Heart left ventricle (tissue), 16 donors: ENCODE data around the gene FEM1B. TPM values are rescaled to one million over a fixed set of nuclear protein-coding genes. Genes with fewer than 3 reads are reported as not detected.
A peak's percentile ranks its signal among the peaks of the same experiment; 100 is the strongest.

Experiments
- ATAC-seq, 4 donors: fragments of 200-7000 bp; cut with Tn5 transposase; one replicate each; pipeline ENCODE4 v1.9.1; 2020 to 2022; ENCODE audit warnings: moderate library complexity in 4 of 4, mild to moderate bottlenecking in 3 of 4, moderate number of reproducible peaks in 1 of 4
- DNase-seq, 5 donors: peaks; one replicate each; pipeline ENCODE4 v3.0.0-alpha.2; 2020
- H3K27ac ChIP-seq, 12 donors: fragments of 200-600 bp; sonication (generic) in 4 of 12; one replicate each; pipeline versions ENCODE4 v1.5.0 to v1.8.0; 2016 to 2022; ENCODE audit warnings: mild to moderate bottlenecking in 2 of 12
- H3K27me3 ChIP-seq, 9 donors: fragments of 200-600 bp; sonication (generic) in 2 of 9; one replicate each; pipeline versions ENCODE4 v1.5.1 to v1.8.0; 2016 to 2022; ENCODE audit warnings: mild to moderate bottlenecking in 3 of 9
- H3K36me3 ChIP-seq, 9 donors: fragments of 200-600 bp; sonication (generic) in 2 of 9; one replicate each; pipeline versions ENCODE4 v1.5.0 to v1.8.0; 2018 to 2022; ENCODE audit warnings: mild to moderate bottlenecking in 2 of 9
- H3K4me1 ChIP-seq, 12 donors: fragments of 200-600 bp; sonication (generic) in 4 of 12; one replicate each; pipeline versions ENCODE4 v1.5.0 to v1.8.0; 2016 to 2022; ENCODE audit warnings: mild to moderate bottlenecking in 3 of 12
- H3K4me3 ChIP-seq, 12 donors: fragments of 200-600 bp; sonication (generic) in 4 of 12; one replicate each; pipeline versions ENCODE4 v1.5.0 to v1.8.0; 2017 to 2022; ENCODE audit warnings: mild to moderate bottlenecking in 9 of 12, moderate library complexity in 4 of 12
- H3K9me3 ChIP-seq, 12 donors: fragments of 200-600 bp; sonication (generic) in 4 of 12; one replicate each; pipeline versions ENCODE4 v1.5.0 to v1.8.0; 2016 to 2022; ENCODE audit warnings: mild to moderate bottlenecking in 1 of 12
- CTCF ChIP-seq, 12 donors: fragments of 200-600 bp; sonication (generic) in 4 of 12; IDR thresholded peaks; one replicate each; pipeline versions ENCODE4 v1.5.0 to v1.8.0; 2018 to 2022; ENCODE audit warnings: antibody characterized with exemption in 12 of 12, mild to moderate bottlenecking in 5 of 12
- POLR2A ChIP-seq, 2 donors: fragments of 450-650 bp; IDR thresholded peaks; one replicate each; pipeline ENCODE4 v1.6.1; 2017; ENCODE audit warnings: antibody characterized with exemption in 2 of 2, mild to moderate bottlenecking in 2 of 2, moderate library complexity in 2 of 2
- WGBS, 4 donors: extraction: QIAGEN DNeasy Blood & Tissue Kit in 2 of 4; methylation state at CpG; one replicate each; pipeline versions ENCODE4 v1.1.5 to v1.1.7; 2013 to 2018; 5-methylcytosine and 5-hydroxymethylcytosine counted together
- intact Hi-C, 10 donors: fragments of 100-400 bp; cut with DNase I; formaldehyde crosslinking; loops; one replicate each; pipeline versions ENCODE4 v1.11.1 to v1.14.2; 2022
- polyA plus RNA-seq, 2 donors: library from polyadenylated mRNA; stranded (reverse); fragments of 200-250 nt; gene quantifications; one replicate each; pipeline ENCODE4 v1.2.3, GENCODE V29; 2013
- total RNA-seq, 9 donors: library from RNA; depleted of rRNA in 2 of 9; stranded (reverse); fragments of >200 nt in 2 of 9; fragmentation: NEBNext Ultra II Directional in 3 of 9; extraction: Animal tissue kit (Norgen Biotek cat#: 25700) in 3 of 9; gene quantifications; one replicate each; pipeline versions ENCODE4 v1.1.0 to v1.2.4, GENCODE V29; 2016 to 2023
- donor health status: ischemic (EF 13 %, LVEDD 7.1; RV severe dilation, severe dysfunction).
- donor health status: healthy with polysubstance abuse.
- donor health status: DM: no; HTN: yes; CAD: no.
- donor health status: DM: no; HTN: no; CAD: no.
- donor health status: ischemic (EF 25% LVEDD 6.9; RV normal size, moderate dysfunction).
- donor health status: ischemic (EF 25% LVEDD 5.7; RV mildly dilated, moderate dysfunction).
- donor health status: healthy.
- donor health status: DM: yes; HTN: yes; CAD: no.
- donor health status: ischemic (EF 35%, LVEDD 5.7; RV mildly dilated, moderate dysfunction).
- donor health status: nonischemic (EF 11% LVEDD 7.7; RV severe dilation, severe dysfunction).
- donor health status: DM: yes; HTN: yes; CAD: no.
- donor health status: PGD.
- donor health status: ischemic (EF 29% LVEDD 5.4; RV normal size, mild dysfunction).
- donor health status: nonischemic (EF 23%, LVEDD 6.1; RV moderate dilation, normal function).

The FEM1B gene
- total and polyA plus RNA-seq, 11 donors = 9.3 to 94.0 (median 52.7) TPM

GRCh38 chr15:68319997-68320396 lies 42.5 kb downstream of the FEM1B start:
- H3K27ac ChIP-seq = no peak overlapping the region
- peaks cover 0 to 42% (median 0%) of the 10 kb centered on the region in 9 donors for H3K36me3 ChIP-seq
- no peaks in the 10 kb centered on the region for H3K9me3 ChIP-seq
- intact Hi-C loops = loop anchor here in 4 of 10 donors (5.0 to 10.0 kb wide), 4 partner anchors 45 to 235 kb away; no protein-coding TSS in a partner anchor
- ATAC-seq (no peak), DNase-seq (peak in 1 of 5 donors; percentile 22)
- H3K27me3 ChIP-seq = no peaks in the 10 kb centered on the region
- H3K4me3 ChIP-seq = no peak overlapping the region
- H3K4me1 ChIP-seq = peaks cover 0 to 15% (median 4%) of the 10 kb centered on the region in 12 donors
- TF ChIP-seq CTCF (IDR thresholded peaks at IDR 0.05) (no peak), POLR2A (IDR thresholded peaks at IDR 0.05) (no peak)
- WGBS, 4 donors = 96 to 98% (median 97%) methylated on average over 12 of the region's 12 CpGs

- no peaks in the 10 kb centered on the region for H3K9me3 ChIP-seq
- intact Hi-C loops = no loop called here
- H3K4me3 ChIP-seq = no peak overlapping the region
- H3K36me3 ChIP-seq = peaks cover 0 to 44% (median 0%) of the 10 kb centered on the region in 9 donors
- ATAC-seq (no peak), DNase-seq (peak in 1 of 5 donors; percentile 11)
- no peak overlapping the region for H3K27ac ChIP-seq
- H3K4me1 ChIP-seq = peaks cover 0 to 4% (median 0%) of the 10 kb centered on the region in 12 donors
- no peaks in the 10 kb centered on the region for H3K27me3 ChIP-seq
- TF ChIP-seq CTCF (IDR thresholded peaks at IDR 0.05) (no peak), POLR2A (IDR thresholded peaks at IDR 0.05) (no peak)
- WGBS, 4 donors = 84 to 95% (median 86%) methylated on average over 6 to 7 of the region's 7 CpGs
Observed at GRCh38 chr15:68321229-68321628, 43.7 kb downstream of the FEM1B start.

- Histone ChIP-seq H3K36me3 (peaks cover 0 to 46% (median 0%) of the 10 kb centered on the region in 9 donors), H3K4me3 (no peak overlapping the region), H3K27ac (no peak overlapping the region), H3K9me3 (no peaks in the 10 kb centered on the region), H3K4me1 (peaks cover 0 to 14% (median 0%) of the 10 kb centered on the region in 12 donors), H3K27me3 (no peaks in the 10 kb centered on the region)
- intact Hi-C loops = no loop called here
- ATAC-seq (no peak), DNase-seq (no peak)
- 77 to 93% (median 80%) methylated on average over 8 to 9 of the region's 9 CpGs for WGBS, 4 donors
- TF ChIP-seq POLR2A (IDR thresholded peaks at IDR 0.05) (no peak), CTCF (IDR thresholded peaks at IDR 0.05) (no peak)
Observed at GRCh38 chr15:68322796-68323195, 45.3 kb downstream of the FEM1B start.

- H3K4me3 ChIP-seq = no peak overlapping the region
- TF ChIP-seq CTCF (IDR thresholded peaks at IDR 0.05) (no peak), POLR2A (IDR thresholded peaks at IDR 0.05) (no peak)
- 89 to 95% (median 92%) methylated on average over 4 of the region's 4 CpGs for WGBS, 4 donors
- no peaks in the 10 kb centered on the region for H3K27me3 ChIP-seq
- ATAC-seq = no peak
- H3K9me3 ChIP-seq = no peaks in the 10 kb centered on the region
- H3K27ac ChIP-seq = no peak overlapping the region
- intact Hi-C loops = no loop called here
- peaks cover 0 to 42% (median 0%) of the 10 kb centered on the region in 9 donors for H3K36me3 ChIP-seq
- H3K4me1 ChIP-seq = peaks cover 0 to 14% (median 0%) of the 10 kb centered on the region in 12 donors
- no peak for DNase-seq
Observed at GRCh38 chr15:68325726-68326125, 48.2 kb downstream of the FEM1B start.
